Measurements from ENCODE around the gene AP3M1.

AP3M1 gene

GRCh38 chr10:74079936-74080590, 70.6 kb downstream of the AP3M1 start:
- DNase-seq (ENCODE audit: low read depth), result peak; percentile 72

GRCh38 chr10:74079028-74079935, 71.3 kb downstream of the AP3M1 start:
- DNase-seq (ENCODE audit: low read depth), result peak; percentile 43

- DNase-seq (ENCODE audit: low read depth), result peak; percentile 76
Observed at GRCh38 chr10:74078037-74078436, 72.6 kb downstream of the AP3M1 start.

- DNase-seq (ENCODE audit: low read depth), result no peak
Observed at GRCh38 chr10:74077416-74077815, 73.2 kb downstream of the AP3M1 start.

GRCh38 chr10:74076961-74077360, 73.7 kb downstream of the AP3M1 start:
- DNase-seq (ENCODE audit: low read depth), result no peak

- no peak for DNase-seq (ENCODE audit: low read depth)
Observed at GRCh38 chr10:74075906-74076305, 74.7 kb downstream of the AP3M1 start.

- DNase-seq (ENCODE audit: low read depth), result no peak
Observed at GRCh38 chr10:74072503-74072902, 78.1 kb downstream of the AP3M1 start.

GRCh38 chr10:74071157-74071556, 79.5 kb downstream of the AP3M1 start:
- peak; percentile 96 for DNase-seq (ENCODE audit: low read depth)

Measured in EH (cell line).